Glutamatergic neuron (in vitro differentiated cells): Measurements from ENCODE around the gene PDE6A. TPM values are rescaled to one million over a fixed set of nuclear protein-coding genes. Genes with fewer than 3 reads are reported as not detected.

Experiments used
- DNase-seq: peaks from one replicate; pipeline ENCODE4 v3.0.0; 2022
- H3K27ac Mint-ChIP-seq: one replicate; pipeline ENCODE4 v1.8.0; 2020; ENCODE audit warnings: mild to moderate bottlenecking, mixed read lengths, inconsistent platforms; ENCODE audit not compliant: unreplicated experiment
- H3K27me3 Mint-ChIP-seq: one replicate; pipeline ENCODE4 v1.8.0; 2020; ENCODE audit warnings: mild to moderate bottlenecking, moderate library complexity, mixed read lengths, inconsistent platforms; ENCODE audit not compliant: unreplicated experiment
- H3K36me3 Mint-ChIP-seq: one replicate; pipeline ENCODE4 v1.8.0; 2020; ENCODE audit warnings: mild to moderate bottlenecking, mixed read lengths, inconsistent platforms; ENCODE audit not compliant: unreplicated experiment
- H3K4me1 Mint-ChIP-seq: one replicate; pipeline ENCODE4 v1.8.0; 2020; ENCODE audit warnings: mild to moderate bottlenecking, low read depth, mixed read lengths, inconsistent platforms; ENCODE audit not compliant: unreplicated experiment
- H3K4me3 Mint-ChIP-seq: one replicate; pipeline ENCODE4 v1.8.0; 2020; ENCODE audit warnings: mild to moderate bottlenecking, mixed read lengths, inconsistent platforms; ENCODE audit not compliant: unreplicated experiment
- H3K9me3 Mint-ChIP-seq: one replicate; pipeline ENCODE4 v1.8.0; 2020; ENCODE audit warnings: mild to moderate bottlenecking, moderate library complexity, mixed read lengths, inconsistent platforms; ENCODE audit not compliant: unreplicated experiment
- CTCF ChIP-seq: fragments of 200-600 bp; sonication (generic); IDR thresholded peaks from one replicate; pipeline ENCODE4 v1.5.0; 2021; ENCODE audit not compliant: partially characterized antibody, unreplicated experiment
- total RNA-seq: library from RNA; stranded (reverse); fragmentation: NEBNext Ultra II Directional; extraction: Animal tissue kit (Norgen Biotek cat#: 25700); gene quantifications from one replicate; pipeline ENCODE4 v1.2.1, GENCODE V29; 2021; ENCODE audit not compliant: unreplicated experiment

The PDE6A gene
- total RNA-seq, 1 donor from 2014 or later, result not detected

GRCh38 chr5:149911031-149911430, 33.6 kb downstream of the PDE6A start:
- no peak overlapping the region for H3K27ac Mint-ChIP-seq
- no peaks in the 10 kb centered on the region for H3K4me1 Mint-ChIP-seq
- H3K9me3 Mint-ChIP-seq, result no peaks in the 10 kb centered on the region
- no peaks in the 10 kb centered on the region for H3K36me3 Mint-ChIP-seq
- no peak for TF ChIP-seq CTCF
- H3K27me3 Mint-ChIP-seq, result no peaks in the 10 kb centered on the region
- no peak for DNase-seq
- H3K4me3 Mint-ChIP-seq, result no peak overlapping the region

- Mint-ChIP-seq H3K27me3 (no peaks in the 10 kb centered on the region), H3K27ac (no peak overlapping the region), H3K4me1 (no peaks in the 10 kb centered on the region), H3K9me3 (peaks cover 3% of the 10 kb centered on the region), H3K4me3 (no peak overlapping the region), H3K36me3 (no peaks in the 10 kb centered on the region)
- no peak for DNase-seq
- no peak for TF ChIP-seq CTCF
Observed at GRCh38 chr5:149907828-149908227, 36.8 kb downstream of the PDE6A start.

GRCh38 chr5:149904977-149905376, 39.6 kb downstream of the PDE6A start:
- Mint-ChIP-seq H3K27me3 (no peaks in the 10 kb centered on the region), H3K36me3 (no peaks in the 10 kb centered on the region), H3K4me1 (no peaks in the 10 kb centered on the region), H3K4me3 (no peak overlapping the region), H3K27ac (no peak overlapping the region), H3K9me3 (peaks cover 3% of the 10 kb centered on the region)
- no peak for TF ChIP-seq CTCF
- no peak for DNase-seq

- no peaks in the 10 kb centered on the region for H3K36me3 Mint-ChIP-seq
- H3K27ac Mint-ChIP-seq, result no peak overlapping the region
- H3K27me3 Mint-ChIP-seq, result no peaks in the 10 kb centered on the region
- peaks cover 3% of the 10 kb centered on the region for H3K9me3 Mint-ChIP-seq
- H3K4me3 Mint-ChIP-seq, result no peak overlapping the region
- no peak for TF ChIP-seq CTCF
- no peak for DNase-seq
- no peaks in the 10 kb centered on the region for H3K4me1 Mint-ChIP-seq
Observed at GRCh38 chr5:149904293-149904886, 40.2 kb downstream of the PDE6A start.

GRCh38 chr5:149903404-149903803, 41.2 kb downstream of the PDE6A start:
- H3K36me3 Mint-ChIP-seq, result no peaks in the 10 kb centered on the region
- no peaks in the 10 kb centered on the region for H3K4me1 Mint-ChIP-seq
- no peaks in the 10 kb centered on the region for H3K27me3 Mint-ChIP-seq
- no peak overlapping the region for H3K4me3 Mint-ChIP-seq
- H3K9me3 Mint-ChIP-seq, result peaks cover 3% of the 10 kb centered on the region
- no peak overlapping the region for H3K27ac Mint-ChIP-seq
- DNase-seq, result no peak
- no peak for TF ChIP-seq CTCF
